HEK293 (cell line): ENCODE data around the gene HOXA6.

ENCODE experiments used
- CTCF ChIA-PET: fragments of 350-600 bp; formaldehyde crosslinking; extraction: SDS; loops from one replicate; lab custom pipeline; 2021; ENCODE audit warnings: antibody characterized with exemption; lab: Yijun Ruan, JAX
- POLR2A ChIA-PET: fragments of 300-600 bp; formaldehyde crosslinking; extraction: SDS; loops from one replicate; lab custom pipeline; 2020; ENCODE audit warnings: antibody characterized with exemption, inconsistent platforms; lab: Yijun Ruan, JAX
- H3K27ac ChIP-seq: fragments of 200-500 bp; sonication (Bioruptor generic); 2 replicates; pipeline ENCODE4 v1.5.1; 2014; ENCODE audit warnings: low read depth, low read length, control low read depth, inconsistent platforms; ENCODE audit errors: extremely low read depth
- H3K36me3 ChIP-seq, 2 experiments: fragments of 200-500 bp in 1 of 2; sonication (Bioruptor generic) in 1 of 2; 1 replicate in 1 of 2; 2 replicates in 1 of 2; pipeline ENCODE4 v1.5.1; 2014 to 2017; ENCODE audit warnings: inconsistent platforms in 2 of 2, low read length in 2 of 2; ENCODE audit not compliant: control insufficient read depth in 2 of 2, insufficient read depth in 1 of 2
- H3K4me1 ChIP-seq: fragments of 200-500 bp; sonication (Bioruptor generic); 2 replicates; pipeline ENCODE4 v1.5.1; 2014; ENCODE audit warnings: mild to moderate bottlenecking, low read length, inconsistent platforms; ENCODE audit not compliant: control insufficient read depth, insufficient read depth
- H3K4me3 ChIP-seq: 2 replicates; pipeline ENCODE4 v1.5.1; 2011; ENCODE audit warnings: low read depth, mild to moderate bottlenecking, control low read depth, low read length, moderate library complexity
- H3K9me3 ChIP-seq: fragments of 200-500 bp; sonication (Bioruptor generic); 2 replicates; pipeline ENCODE4 v1.5.1; 2014; ENCODE audit warnings: low read depth, low read length, inconsistent platforms; ENCODE audit not compliant: control insufficient read depth, insufficient read depth
- GLIS2 ChIP-seq: fragments of 450-650 bp; formaldehyde crosslinking; IDR thresholded peaks from 2 replicates; pipeline ENCODE4 v1.5.1; 2016; ENCODE audit warnings: missing biosample characterization, missing genetic modification characterization
- IKZF3 ChIP-seq: fragments of 450-650 bp; IDR thresholded peaks from 2 replicates; pipeline ENCODE4 v1.5.0; 2018; ENCODE audit warnings: missing biosample characterization, mild to moderate bottlenecking, missing genetic modification characterization, moderate library complexity
- KLF7 ChIP-seq: fragments of 450-650 bp; formaldehyde crosslinking; IDR thresholded peaks from 2 replicates; pipeline ENCODE4 v1.5.1; 2016; ENCODE audit warnings: missing biosample characterization, missing genetic modification characterization, borderline replicate concordance
- OSR2 ChIP-seq: fragments of 450-650 bp; formaldehyde crosslinking; IDR thresholded peaks from 2 replicates; pipeline ENCODE4 v1.5.1; 2016; ENCODE audit warnings: missing biosample characterization, missing genetic modification characterization
- PRDM1 ChIP-seq: fragments of 450-650 bp; formaldehyde crosslinking; IDR thresholded peaks from 2 replicates; pipeline ENCODE4; 2016; ENCODE audit warnings: missing biosample characterization, missing genetic modification characterization
- SALL2 ChIP-seq: fragments of 450-650 bp; formaldehyde crosslinking; IDR thresholded peaks from 2 replicates; pipeline ENCODE4 v1.5.0; 2017; ENCODE audit warnings: missing biosample characterization, mild to moderate bottlenecking, missing genetic modification characterization, borderline replicate concordance
- SP7 ChIP-seq: fragments of 450-650 bp; formaldehyde crosslinking; IDR thresholded peaks from 2 replicates; pipeline ENCODE4 v1.5.1; 2016; ENCODE audit warnings: missing biosample characterization, missing genetic modification characterization
- ZBTB1 ChIP-seq: fragments of 450-650 bp; formaldehyde crosslinking; IDR thresholded peaks from 2 replicates; pipeline ENCODE4 v1.5.1; 2016; ENCODE audit warnings: missing biosample characterization, missing genetic modification characterization
- ZBTB17 ChIP-seq: fragments of 450-650 bp; formaldehyde crosslinking; IDR thresholded peaks from 2 replicates; pipeline ENCODE4 v1.5.1; 2016; ENCODE audit warnings: missing biosample characterization, missing genetic modification characterization
- ZBTB8A ChIP-seq: fragments of 450-650 bp; formaldehyde crosslinking; IDR thresholded peaks from 2 replicates; pipeline ENCODE4 v1.5.1; 2016; ENCODE audit warnings: missing biosample characterization, missing genetic modification characterization
- ZFP69B ChIP-seq: fragments of 450-650 bp; formaldehyde crosslinking; IDR thresholded peaks from 2 replicates; pipeline ENCODE4 v1.5.1; 2016; ENCODE audit warnings: missing biosample characterization, missing genetic modification characterization
- ZNF114 ChIP-seq: fragments of 450-650 bp; formaldehyde crosslinking; IDR thresholded peaks from 2 replicates; pipeline ENCODE4 v1.5.0; 2017; ENCODE audit warnings: missing biosample characterization, missing genetic modification characterization
- ZNF138 ChIP-seq: fragments of 450-650 bp; formaldehyde crosslinking; IDR thresholded peaks from 2 replicates; pipeline ENCODE4 v1.5.1; 2016; ENCODE audit warnings: missing biosample characterization, missing genetic modification characterization, borderline replicate concordance
- ZNF169 ChIP-seq: fragments of 450-650 bp; formaldehyde crosslinking; IDR thresholded peaks from 2 replicates; pipeline ENCODE4 v1.5.1; 2016; ENCODE audit warnings: missing biosample characterization, missing genetic modification characterization
- ZNF223 ChIP-seq: fragments of 450-650 bp; formaldehyde crosslinking; IDR thresholded peaks from 2 replicates; pipeline ENCODE4 v1.5.1; 2016; ENCODE audit warnings: missing biosample characterization, missing genetic modification characterization
- ZNF24 ChIP-seq: fragments of 450-650 bp; formaldehyde crosslinking; IDR thresholded peaks from 2 replicates; pipeline ENCODE4 v1.5.1; 2016; ENCODE audit warnings: missing biosample characterization, missing genetic modification characterization
- ZNF530 ChIP-seq: fragments of 450-650 bp; formaldehyde crosslinking; IDR thresholded peaks from 2 replicates; pipeline ENCODE4 v1.5.1; 2016; ENCODE audit warnings: low read depth, missing biosample characterization, missing genetic modification characterization
- ZNF571 ChIP-seq: fragments of 450-650 bp; formaldehyde crosslinking; IDR thresholded peaks from 2 replicates; pipeline ENCODE4 v1.5.0; 2017; ENCODE audit warnings: missing biosample characterization, missing genetic modification characterization
- ZNF701 ChIP-seq: fragments of 450-650 bp; formaldehyde crosslinking; IDR thresholded peaks from 2 replicates; pipeline ENCODE4 v1.5.1; 2016; ENCODE audit warnings: missing biosample characterization, missing genetic modification characterization
- ZNF791 ChIP-seq: fragments of 450-650 bp; formaldehyde crosslinking; IDR thresholded peaks from 2 replicates; pipeline ENCODE4 v1.5.1; 2016; ENCODE audit warnings: missing biosample characterization, missing genetic modification characterization
- TF ChIP-seq, protein P1 (sequence below): fragments of 450-650 bp; formaldehyde crosslinking; IDR thresholded peaks from 2 replicates; pipeline ENCODE4 v1.5.1; 2016; ENCODE audit warnings: missing biosample characterization, missing genetic modification characterization
- TF ChIP-seq, protein P2 (sequence below): fragments of 450-650 bp; formaldehyde crosslinking; optimal IDR thresholded peaks from 2 replicates; pipeline ENCODE3; 2016; ENCODE audit warnings: missing biosample characterization, mild to moderate bottlenecking, missing genetic modification characterization
- TF ChIP-seq, protein P3 (sequence below): fragments of 450-650 bp; formaldehyde crosslinking; IDR thresholded peaks from 2 replicates; pipeline ENCODE4 v1.5.1; 2017; ENCODE audit warnings: missing biosample characterization, missing genetic modification characterization
- TF ChIP-seq, protein P4 (sequence below): fragments of 450-650 bp; formaldehyde crosslinking; IDR thresholded peaks from 2 replicates; pipeline ENCODE4 v1.5.1; 2017; ENCODE audit warnings: missing biosample characterization, missing genetic modification characterization
- TF ChIP-seq, protein P5 (sequence below): fragments of 450-650 bp; formaldehyde crosslinking; conservative IDR thresholded peaks from 2 replicates; pipeline ENCODE4 v1.5.1; 2016; ENCODE audit warnings: low read depth, missing biosample characterization, missing genetic modification characterization
- TF ChIP-seq, protein P6 (sequence below): fragments of 450-650 bp; IDR thresholded peaks from 2 replicates; pipeline ENCODE4 v1.5.1; 2018; ENCODE audit warnings: missing biosample characterization, missing genetic modification characterization

Gene HOXA6

DNA sequence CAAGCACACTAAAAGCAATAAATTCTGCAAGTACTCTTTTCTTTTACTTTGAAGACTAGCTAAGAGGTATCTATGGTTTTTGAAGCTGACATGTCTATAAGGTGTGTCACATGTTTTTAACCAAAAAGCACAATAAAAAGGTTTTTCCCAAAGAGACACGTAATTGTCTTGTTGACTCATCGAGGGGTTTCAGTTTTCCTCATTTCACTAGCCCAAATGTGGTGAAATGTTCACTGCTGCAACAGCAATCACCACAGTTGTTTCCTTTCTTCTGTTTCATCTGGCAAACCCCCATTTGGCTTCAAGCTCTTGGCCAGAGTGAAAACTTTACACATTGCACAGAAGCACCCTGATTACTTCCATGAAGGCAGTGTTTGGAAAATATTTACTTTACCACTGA lies 13.2 kb downstream of the HOXA6 start:
- ChIA-PET POLR2A (interaction anchor here (1.4 kb wide), 1 partner anchor 9 kb away, joined by 3 read pairs; the partner anchor contains the start of gene HOXA5), CTCF (interaction anchor here (0.6 to 1.9 kb wide), 8 partner anchors 9 to 1242 kb away, joined by 3 to 7 read pairs (median 4); partner anchors contain the start of gene HOXA5)
- no peaks in the 10 kb centered on the region for H3K9me3 ChIP-seq
- peaks cover 62% of the 10 kb centered on the region for H3K4me1 ChIP-seq
- no peak overlapping the region for H3K4me3 ChIP-seq
- peaks cover 0 to 4% of the 10 kb centered on the region in 2 experiments; a peak in 1 of 3 replicates for H3K36me3 ChIP-seq
- H3K27ac ChIP-seq = peak overlapping the region; percentile 56; the same call in 1 of the 2 replicates
- TF ChIP-seq ZBTB17 (tag by site-specific recombination) (0 out of 2 replicates have a peak, but pooled peaks have one; percentile 64), PRDM1 (tag by site-specific recombination) (peak; percentile 57), ZNF169 (tag by site-specific recombination) (no peak), GLIS2 (tag by site-specific recombination) (no peak), SALL2 (no peak), ZNF138 (no peak), ZNF571 (no peak), ZNF701 (no peak), KLF7 (tag by site-specific recombination) (no peak), SP7 (tag by site-specific recombination) (peak; percentile 54; the same call in 1 of the 2 replicates), ZBTB1 (tag by site-specific recombination) (no peak), ZNF223 (no peak), IKZF3 (peak; percentile 74), OSR2 (peak; percentile 76), ZNF114 (no peak), ZNF530 (tag by site-specific recombination) (no peak), ZNF24 (tag by site-specific recombination) (no peak), ZFP69B (tag by site-specific recombination) (no peak), ZBTB8A (tag by site-specific recombination) (no peak), ZNF791 (no peak)
- TF ChIP-seq, protein P1, sequence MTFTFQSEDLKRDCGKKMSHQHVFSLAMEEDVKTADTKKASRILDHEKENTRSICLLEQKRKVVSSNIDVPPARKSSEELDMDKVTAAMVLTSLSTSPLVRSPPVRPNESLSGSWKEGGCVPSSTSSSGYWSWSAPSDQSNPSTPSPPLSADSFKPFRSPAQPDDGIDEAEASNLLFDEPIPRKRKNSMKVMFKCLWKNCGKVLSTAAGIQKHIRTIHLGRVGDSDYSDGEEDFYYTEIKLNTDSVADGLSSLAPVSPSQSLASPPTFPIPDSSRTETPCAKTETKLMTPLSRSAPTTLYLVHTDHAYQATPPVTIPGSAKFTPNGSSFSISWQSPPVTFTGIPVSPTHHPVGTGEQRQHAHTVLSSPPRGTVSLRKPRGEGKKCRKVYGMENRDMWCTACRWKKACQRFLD (tag by site-specific recombination) = no peak
- TF ChIP-seq, protein P2, sequence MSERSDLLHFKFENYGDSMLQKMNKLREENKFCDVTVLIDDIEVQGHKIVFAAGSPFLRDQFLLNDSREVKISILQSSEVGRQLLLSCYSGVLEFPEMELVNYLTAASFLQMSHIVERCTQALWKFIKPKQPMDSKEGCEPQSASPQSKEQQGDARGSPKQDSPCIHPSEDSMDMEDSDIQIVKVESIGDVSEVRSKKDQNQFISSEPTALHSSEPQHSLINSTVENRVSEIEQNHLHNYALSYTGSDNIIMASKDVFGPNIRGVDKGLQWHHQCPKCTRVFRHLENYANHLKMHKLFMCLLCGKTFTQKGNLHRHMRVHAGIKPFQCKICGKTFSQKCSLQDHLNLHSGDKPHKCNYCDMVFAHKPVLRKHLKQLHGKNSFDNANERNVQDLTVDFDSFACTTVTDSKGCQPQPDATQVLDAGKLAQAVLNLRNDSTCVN = no peak
- TF ChIP-seq, protein P3, sequence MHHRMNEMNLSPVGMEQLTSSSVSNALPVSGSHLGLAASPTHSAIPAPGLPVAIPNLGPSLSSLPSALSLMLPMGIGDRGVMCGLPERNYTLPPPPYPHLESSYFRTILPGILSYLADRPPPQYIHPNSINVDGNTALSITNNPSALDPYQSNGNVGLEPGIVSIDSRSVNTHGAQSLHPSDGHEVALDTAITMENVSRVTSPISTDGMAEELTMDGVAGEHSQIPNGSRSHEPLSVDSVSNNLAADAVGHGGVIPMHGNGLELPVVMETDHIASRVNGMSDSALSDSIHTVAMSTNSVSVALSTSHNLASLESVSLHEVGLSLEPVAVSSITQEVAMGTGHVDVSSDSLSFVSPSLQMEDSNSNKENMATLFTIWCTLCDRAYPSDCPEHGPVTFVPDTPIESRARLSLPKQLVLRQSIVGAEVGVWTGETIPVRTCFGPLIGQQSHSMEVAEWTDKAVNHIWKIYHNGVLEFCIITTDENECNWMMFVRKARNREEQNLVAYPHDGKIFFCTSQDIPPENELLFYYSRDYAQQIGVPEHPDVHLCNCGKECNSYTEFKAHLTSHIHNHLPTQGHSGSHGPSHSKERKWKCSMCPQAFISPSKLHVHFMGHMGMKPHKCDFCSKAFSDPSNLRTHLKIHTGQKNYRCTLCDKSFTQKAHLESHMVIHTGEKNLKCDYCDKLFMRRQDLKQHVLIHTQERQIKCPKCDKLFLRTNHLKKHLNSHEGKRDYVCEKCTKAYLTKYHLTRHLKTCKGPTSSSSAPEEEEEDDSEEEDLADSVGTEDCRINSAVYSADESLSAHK (tag by site-specific recombination) = peak; percentile 60
- TF ChIP-seq, protein P4, sequence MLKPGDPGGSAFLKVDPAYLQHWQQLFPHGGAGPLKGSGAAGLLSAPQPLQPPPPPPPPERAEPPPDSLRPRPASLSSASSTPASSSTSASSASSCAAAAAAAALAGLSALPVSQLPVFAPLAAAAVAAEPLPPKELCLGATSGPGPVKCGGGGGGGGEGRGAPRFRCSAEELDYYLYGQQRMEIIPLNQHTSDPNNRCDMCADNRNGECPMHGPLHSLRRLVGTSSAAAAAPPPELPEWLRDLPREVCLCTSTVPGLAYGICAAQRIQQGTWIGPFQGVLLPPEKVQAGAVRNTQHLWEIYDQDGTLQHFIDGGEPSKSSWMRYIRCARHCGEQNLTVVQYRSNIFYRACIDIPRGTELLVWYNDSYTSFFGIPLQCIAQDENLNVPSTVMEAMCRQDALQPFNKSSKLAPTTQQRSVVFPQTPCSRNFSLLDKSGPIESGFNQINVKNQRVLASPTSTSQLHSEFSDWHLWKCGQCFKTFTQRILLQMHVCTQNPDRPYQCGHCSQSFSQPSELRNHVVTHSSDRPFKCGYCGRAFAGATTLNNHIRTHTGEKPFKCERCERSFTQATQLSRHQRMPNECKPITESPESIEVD (tag by site-specific recombination) = peak; percentile 99
- TF ChIP-seq, protein P5, sequence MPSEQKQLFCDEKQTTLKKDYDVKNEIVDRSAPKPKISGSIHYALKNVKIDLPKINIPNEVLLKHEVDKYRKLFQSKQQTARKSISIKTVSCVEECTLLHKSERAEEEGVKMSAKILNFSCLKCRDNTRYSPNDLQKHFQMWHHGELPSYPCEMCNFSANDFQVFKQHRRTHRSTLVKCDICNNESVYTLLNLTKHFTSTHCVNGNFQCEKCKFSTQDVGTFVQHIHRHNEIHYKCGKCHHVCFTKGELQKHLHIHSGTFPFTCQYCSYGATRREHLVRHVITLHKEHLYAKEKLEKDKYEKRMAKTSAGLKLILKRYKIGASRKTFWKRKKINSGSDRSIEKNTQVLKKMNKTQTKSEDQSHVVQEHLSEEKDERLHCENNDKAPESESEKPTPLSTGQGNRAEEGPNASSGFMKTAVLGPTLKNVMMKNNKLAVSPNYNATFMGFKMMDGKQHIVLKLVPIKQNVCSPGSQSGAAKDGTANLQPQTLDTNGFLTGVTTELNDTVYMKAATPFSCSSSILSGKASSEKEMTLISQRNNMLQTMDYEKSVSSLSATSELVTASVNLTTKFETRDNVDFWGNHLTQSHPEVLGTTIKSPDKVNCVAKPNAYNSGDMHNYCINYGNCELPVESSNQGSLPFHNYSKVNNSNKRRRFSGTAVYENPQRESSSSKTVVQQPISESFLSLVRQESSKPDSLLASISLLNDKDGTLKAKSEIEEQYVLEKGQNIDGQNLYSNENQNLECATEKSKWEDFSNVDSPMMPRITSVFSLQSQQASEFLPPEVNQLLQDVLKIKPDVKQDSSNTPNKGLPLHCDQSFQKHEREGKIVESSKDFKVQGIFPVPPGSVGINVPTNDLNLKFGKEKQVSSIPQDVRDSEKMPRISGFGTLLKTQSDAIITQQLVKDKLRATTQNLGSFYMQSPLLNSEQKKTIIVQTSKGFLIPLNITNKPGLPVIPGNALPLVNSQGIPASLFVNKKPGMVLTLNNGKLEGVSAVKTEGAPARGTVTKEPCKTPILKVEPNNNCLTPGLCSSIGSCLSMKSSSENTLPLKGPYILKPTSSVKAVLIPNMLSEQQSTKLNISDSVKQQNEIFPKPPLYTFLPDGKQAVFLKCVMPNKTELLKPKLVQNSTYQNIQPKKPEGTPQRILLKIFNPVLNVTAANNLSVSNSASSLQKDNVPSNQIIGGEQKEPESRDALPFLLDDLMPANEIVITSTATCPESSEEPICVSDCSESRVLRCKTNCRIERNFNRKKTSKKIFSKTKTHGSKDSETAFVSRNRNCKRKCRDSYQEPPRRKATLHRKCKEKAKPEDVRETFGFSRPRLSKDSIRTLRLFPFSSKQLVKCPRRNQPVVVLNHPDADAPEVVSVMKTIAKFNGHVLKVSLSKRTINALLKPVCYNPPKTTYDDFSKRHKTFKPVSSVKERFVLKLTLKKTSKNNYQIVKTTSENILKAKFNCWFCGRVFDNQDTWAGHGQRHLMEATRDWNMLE (tag by site-specific recombination) = no peak
- TF ChIP-seq, protein P6, sequence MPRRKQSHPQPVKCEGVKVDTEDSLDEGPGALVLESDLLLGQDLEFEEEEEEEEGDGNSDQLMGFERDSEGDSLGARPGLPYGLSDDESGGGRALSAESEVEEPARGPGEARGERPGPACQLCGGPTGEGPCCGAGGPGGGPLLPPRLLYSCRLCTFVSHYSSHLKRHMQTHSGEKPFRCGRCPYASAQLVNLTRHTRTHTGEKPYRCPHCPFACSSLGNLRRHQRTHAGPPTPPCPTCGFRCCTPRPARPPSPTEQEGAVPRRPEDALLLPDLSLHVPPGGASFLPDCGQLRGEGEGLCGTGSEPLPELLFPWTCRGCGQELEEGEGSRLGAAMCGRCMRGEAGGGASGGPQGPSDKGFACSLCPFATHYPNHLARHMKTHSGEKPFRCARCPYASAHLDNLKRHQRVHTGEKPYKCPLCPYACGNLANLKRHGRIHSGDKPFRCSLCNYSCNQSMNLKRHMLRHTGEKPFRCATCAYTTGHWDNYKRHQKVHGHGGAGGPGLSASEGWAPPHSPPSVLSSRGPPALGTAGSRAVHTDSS (tag by site-specific recombination) = no peak
